A673 (cell line): ENCODE measurements around the gene ROBO4. TPM values are rescaled to one million over a fixed set of nuclear protein-coding genes. Genes with fewer than 3 reads are reported as not detected.
A peak's percentile ranks its signal among the peaks of the same experiment; 100 is the strongest.

Experiments
- BruUV-seq: library from RNA; stranded (reverse); fragments of 400-500 nt; replicated peaks from 2 replicates; lab custom pipeline; 2021; lab: Mats Ljungman, UMichigan
- CTCF ChIA-PET: fragments of 300-600 bp; sonication (Branson Sonifier 250); formaldehyde crosslinking; loops from one replicate; lab custom pipeline; 2022; ENCODE audit warnings: antibody characterized with exemption; lab: Charles Lee
- POLR2A ChIA-PET: fragments of 300-600 bp; sonication (Branson Sonifier 250); formaldehyde crosslinking; loops from one replicate; lab custom pipeline; 2022; ENCODE audit warnings: antibody characterized with exemption; ENCODE audit not compliant: low non-redundant PET; lab: Charles Lee
- DNase-seq: peaks from one replicate; pipeline ENCODE4 v3.0.0-alpha.2; 2015; ENCODE audit warnings: low spot score
- H3K27ac ChIP-seq: fragments of 200-600 bp; sonication (generic); 2 replicates; pipeline ENCODE4 v1.5.1; 2016; ENCODE audit warnings: mixed run types, low read depth, mild to moderate bottlenecking, mixed read lengths, antibody characterized with exemption, low read length; ENCODE audit not compliant: poor library complexity, severe bottlenecking
- H3K27me3 ChIP-seq: fragments of 200-600 bp; sonication (generic); replicated peaks from 2 replicates; pipeline ENCODE4 v1.6.1; 2017; ENCODE audit warnings: mixed run types, low read depth, mild to moderate bottlenecking, mixed read lengths, antibody characterized with exemption, low read length; ENCODE audit not compliant: insufficient read depth, poor library complexity
- H3K36me3 ChIP-seq: fragments of 200-600 bp; sonication (generic); 2 replicates; pipeline ENCODE4 v1.6.1; 2016; ENCODE audit warnings: mixed run types, mild to moderate bottlenecking, mixed read lengths, antibody characterized with exemption, low read length; ENCODE audit not compliant: insufficient read depth, poor library complexity, severe bottlenecking
- H3K4me1 ChIP-seq: fragments of 200-600 bp; sonication (generic); 2 replicates; pipeline ENCODE4 v1.6.1; 2017; ENCODE audit warnings: mixed run types, mild to moderate bottlenecking, mixed read lengths, antibody characterized with exemption, low read length; ENCODE audit not compliant: insufficient read depth, poor library complexity, severe bottlenecking
- H3K4me3 ChIP-seq: fragments of 200-600 bp; sonication (generic); 2 replicates; pipeline ENCODE4 v1.5.1; 2016; ENCODE audit warnings: low read depth, mixed run types, mild to moderate bottlenecking, mixed read lengths, low read length; ENCODE audit not compliant: poor library complexity, severe bottlenecking
- H3K9me3 ChIP-seq: fragments of 200-600 bp; sonication (generic); 2 replicates; pipeline ENCODE4 v1.6.1; 2016; ENCODE audit warnings: mixed run types, low read depth, mild to moderate bottlenecking, mixed read lengths, antibody characterized with exemption, low read length; ENCODE audit not compliant: poor library complexity, severe bottlenecking
- CTCF ChIP-seq: fragments of 300-800, 200-600 bp; sonication (generic); conservative IDR thresholded peaks from 2 replicates; pipeline ENCODE4 v1.5.1; 2017; ENCODE audit warnings: low read depth, mild to moderate bottlenecking, antibody characterized with exemption, low read length, moderate library complexity, mixed read lengths
- EZH2 ChIP-seq: fragments of 200-600 bp; sonication (generic); IDR thresholded peaks from 2 replicates; pipeline ENCODE4 v1.6.1; 2017; ENCODE audit warnings: borderline replicate concordance, low read depth, mild to moderate bottlenecking, mixed read lengths, antibody characterized with exemption, low read length; ENCODE audit not compliant: poor library complexity, severe bottlenecking
- intact Hi-C: fragments of 100-400 bp; cut with micrococcal nuclease; formaldehyde crosslinking; loops from one replicate; pipeline ENCODE4 v1.10.0; 2022; ENCODE audit not compliant: unreplicated experiment
- total RNA-seq: library from RNA; stranded (reverse); gene quantifications from 2 replicates; pipeline ENCODE4 v1.2.3, GENCODE V29; 2021

Gene ROBO4
- total RNA-seq, 1 experiment from 2014 or later, result not detected

- H3K27me3 ChIP-seq, result peaks cover 91% of the 10 kb centered on the region
- intact Hi-C loops, result no loop called here
- no peaks in the 10 kb centered on the region for H3K36me3 ChIP-seq
- no peaks in the 10 kb centered on the region for H3K9me3 ChIP-seq
- H3K4me1 ChIP-seq, result peaks cover 29% of the 10 kb centered on the region
- ChIA-PET POLR2A (interaction anchor here (0.7 kb wide), 1 partner anchor 768 kb away, joined by 8 read pairs; no protein-coding TSS in a partner anchor), CTCF (no interaction called here)
- TF ChIP-seq CTCF (no peak), EZH2 (no peak)
- DNase-seq, result no peak
- no peak overlapping the region for H3K27ac ChIP-seq
- H3K4me3 ChIP-seq, result no peak overlapping the region
- no TSS peak for BruUV-seq
These were observed 55.4 kb downstream of the ROBO4 start for GRCh38 chr11:124842305-124842704.

DNA sequence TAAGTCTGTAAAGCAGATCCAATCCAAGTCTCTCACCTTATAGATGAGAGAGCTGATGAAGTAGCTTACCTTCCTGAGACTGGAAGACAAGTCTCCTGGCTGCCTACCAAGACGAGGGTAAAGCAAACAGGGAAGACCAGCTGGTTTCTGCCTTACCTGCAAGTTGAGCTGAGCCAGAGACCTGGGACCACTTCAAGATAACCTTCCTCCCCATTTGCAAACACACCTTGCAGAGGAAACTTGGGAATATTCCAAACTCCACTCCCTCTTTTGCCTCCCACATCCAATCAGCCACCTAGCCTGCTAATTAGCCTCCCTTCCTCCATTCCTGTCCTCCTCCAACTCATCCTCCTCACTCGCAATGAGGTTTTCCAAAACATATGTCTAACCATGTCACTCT is 55.8 kb downstream of the ROBO4 start:
- no TSS peak for BruUV-seq

DNA sequence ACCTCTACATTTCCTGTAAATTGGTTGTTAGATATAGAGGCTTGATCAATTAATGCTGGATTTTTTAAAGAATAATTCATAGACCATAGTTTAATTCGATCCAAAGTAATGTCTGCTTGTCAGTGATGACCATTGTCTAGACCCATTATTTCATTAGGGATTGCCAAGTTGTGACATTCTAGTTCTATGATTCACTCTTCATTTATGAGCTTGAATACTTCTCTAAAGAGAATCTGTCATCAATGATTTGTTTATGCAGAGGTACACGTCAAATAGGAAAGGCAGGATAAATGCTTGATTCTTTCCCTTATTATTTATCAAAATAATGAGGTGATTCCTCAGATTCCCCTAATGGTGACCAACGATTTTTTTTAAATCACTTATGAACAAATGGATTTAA is 56.5 kb downstream of the ROBO4 start:
- Histone ChIP-seq H3K9me3 (no peaks in the 10 kb centered on the region), H3K4me1 (peaks cover 32% of the 10 kb centered on the region), H3K4me3 (no peak overlapping the region), H3K36me3 (no peaks in the 10 kb centered on the region), H3K27ac (no peak overlapping the region), H3K27me3 (peaks cover 80% of the 10 kb centered on the region)
- BruUV-seq, result no TSS peak
- CTCF ChIA-PET, result no interaction called here
- peak; percentile 57 for TF ChIP-seq EZH2
- no peak for TF ChIP-seq CTCF
- POLR2A ChIA-PET, result no interaction called here
- intact Hi-C loops, result no loop called here
- no peak for DNase-seq

More for the DNA sequence above, 55.8 kb downstream of the ROBO4 start:
- no peaks in the 10 kb centered on the region for H3K36me3 ChIP-seq
- TF ChIP-seq EZH2 (no peak), CTCF (no peak)
- no peak overlapping the region for H3K27ac ChIP-seq
- H3K4me3 ChIP-seq, result no peak overlapping the region
- H3K4me1 ChIP-seq, result peaks cover 32% of the 10 kb centered on the region
- ChIA-PET POLR2A (no interaction called here), CTCF (no interaction called here)
- DNase-seq, result no peak
- intact Hi-C loops, result no loop called here
- H3K9me3 ChIP-seq, result no peaks in the 10 kb centered on the region
- peaks cover 86% of the 10 kb centered on the region for H3K27me3 ChIP-seq
